ENCODE data around the gene RAB20. TPM values are rescaled to one million over a fixed set of nuclear protein-coding genes. Genes with fewer than 3 reads are reported as not detected.

Gene RAB20
- total and polyA plus RNA-seq, 4 donors: 35.8 to 118 (median 45.4) TPM

GRCh38 chr13:110578363-110578762 is 16.8 kb upstream of the RAB20 start:
- H3K36me3 ChIP-seq (ENCODE audit: control insufficient read depth in 4 of 4, insufficient read depth in 4 of 4, low read length in 4 of 4): no peaks in the 10 kb centered on the region
- DNase-seq (no peak), ATAC-seq (ENCODE audit: insufficient read depth, low FRiP score) (no peak)
- H3K27ac ChIP-seq (ENCODE audit: low read depth in 1 of 2, low read length in 1 of 2): no peak overlapping the region
- H3K9me3 ChIP-seq (ENCODE audit: control insufficient read depth in 4 of 4, insufficient read depth in 3 of 4, low read length in 3 of 4): peaks cover 0 to 1% (median 0%) of the 10 kb centered on the region in 4 donors
- TF ChIP-seq CTCF (IDR thresholded peaks at IDR 0.05; ENCODE audit: control extremely low read depth, extremely low read depth): no peak
- no peak overlapping the region for H3K4me3 ChIP-seq
- no peaks in the 10 kb centered on the region for H3K4me1 ChIP-seq (ENCODE audit: control insufficient read depth in 5 of 5, insufficient read depth in 5 of 5, low read length in 5 of 5)
- H3K27me3 ChIP-seq (ENCODE audit: control insufficient read depth in 3 of 3, insufficient read depth in 3 of 3, low read length in 2 of 3): no peaks in the 10 kb centered on the region
- no peak overlapping the region for H3K9ac ChIP-seq (ENCODE audit: insufficient read depth in 1 of 2, low read length in 2 of 2)
- 79 to 84% methylated on average over 10 of the region's 10 CpGs for WGBS, 2 donors

GRCh38 chr13:110576736-110577476 is 15.4 kb upstream of the RAB20 start:
- no peaks in the 10 kb centered on the region for H3K36me3 ChIP-seq (ENCODE audit: control insufficient read depth in 4 of 4, insufficient read depth in 4 of 4, low read length in 4 of 4)
- ATAC-seq (ENCODE audit: insufficient read depth, low FRiP score): no peak

GRCh38 chr13:110576070-110576394 is 14.5 kb upstream of the RAB20 start:
- Histone ChIP-seq H3K36me3 (ENCODE audit: control insufficient read depth in 4 of 4, insufficient read depth in 4 of 4, low read length in 4 of 4) (no peaks in the 10 kb centered on the region), H3K4me1 (ENCODE audit: control insufficient read depth in 5 of 5, insufficient read depth in 5 of 5, low read length in 5 of 5) (no peaks in the 10 kb centered on the region), H3K27ac (ENCODE audit: low read depth in 1 of 2, low read length in 1 of 2) (no peak overlapping the region), H3K9ac (ENCODE audit: insufficient read depth in 1 of 2, low read length in 2 of 2) (no peak overlapping the region), H3K9me3 (ENCODE audit: control insufficient read depth in 4 of 4, insufficient read depth in 3 of 4, low read length in 3 of 4) (no peaks in the 10 kb centered on the region), H3K4me3 (no peak overlapping the region), H3K27me3 (ENCODE audit: control insufficient read depth in 3 of 3, insufficient read depth in 3 of 3, low read length in 2 of 3) (peaks cover 0 to 2% (median 0%) of the 10 kb centered on the region in 3 donors)
- 50 to 62% methylated on average over 7 of the region's 7 CpGs for WGBS, 2 donors
- TF ChIP-seq CTCF (IDR thresholded peaks at IDR 0.05; ENCODE audit: control extremely low read depth, extremely low read depth): no peak
- no peak for DNase-seq
- no peak for ATAC-seq (ENCODE audit: insufficient read depth, low FRiP score)

More at GRCh38 chr13:110576736-110577476, 15.4 kb upstream of the RAB20 start:
- Histone ChIP-seq H3K4me1 (ENCODE audit: control insufficient read depth in 5 of 5, insufficient read depth in 5 of 5, low read length in 5 of 5) (no peaks in the 10 kb centered on the region), H3K27ac (ENCODE audit: low read depth in 1 of 2, low read length in 1 of 2) (no peak overlapping the region), H3K9me3 (ENCODE audit: control insufficient read depth in 4 of 4, insufficient read depth in 3 of 4, low read length in 3 of 4) (no peaks in the 10 kb centered on the region), H3K4me3 (no peak overlapping the region), H3K9ac (ENCODE audit: insufficient read depth in 1 of 2, low read length in 2 of 2) (no peak overlapping the region), H3K27me3 (ENCODE audit: control insufficient read depth in 3 of 3, insufficient read depth in 3 of 3, low read length in 2 of 3) (peaks cover 0 to 2% (median 0%) of the 10 kb centered on the region in 3 donors)
- 88% methylated on average over 11 of the region's 11 CpGs for WGBS, 2 donors
- no peak for TF ChIP-seq CTCF (IDR thresholded peaks at IDR 0.05; ENCODE audit: control extremely low read depth, extremely low read depth)
- DNase-seq: no peak

Data from lung (tissue), 12 donors.